Esophagus muscularis mucosa (tissue), 4 donors: ENCODE results near the gene PM20D1.

Experiments
- EP300 ChIP-seq: sonication (generic); formaldehyde crosslinking; IDR thresholded peaks from one replicate; pipeline ENCODE4 v1.6.1; 2017; ENCODE audit warnings: antibody characterized with exemption
- POLR2A ChIP-seq: fragments of 450-650 bp; IDR thresholded peaks from one replicate; pipeline ENCODE4 v1.6.1; 2017; ENCODE audit warnings: antibody characterized with exemption, moderate library complexity, mild to moderate bottlenecking, low read depth
- POLR2AphosphoS5 ChIP-seq, 2 donors: sonication (generic); formaldehyde crosslinking; IDR thresholded peaks; one replicate each; pipeline ENCODE4 v1.6.1; 2017; ENCODE audit warnings: antibody characterized with exemption in 2 of 2
- TF ChIP-seq, protein P1 (sequence below), 3 experiments: fragments of 200-600 bp in 2 of 3; fragments of 450-650 bp in 1 of 3; sonication (generic) in 2 of 3; IDR thresholded peaks; one replicate each; pipeline ENCODE4 v1.5.1; 2017 to 2019; ENCODE audit warnings: antibody characterized with exemption in 3 of 3, mild to moderate bottlenecking in 2 of 3, moderate library complexity in 1 of 3

GRCh38 chr1:205782627-205783432 lies 67.1 kb downstream of the PM20D1 start:
- TF ChIP-seq, protein P1, sequence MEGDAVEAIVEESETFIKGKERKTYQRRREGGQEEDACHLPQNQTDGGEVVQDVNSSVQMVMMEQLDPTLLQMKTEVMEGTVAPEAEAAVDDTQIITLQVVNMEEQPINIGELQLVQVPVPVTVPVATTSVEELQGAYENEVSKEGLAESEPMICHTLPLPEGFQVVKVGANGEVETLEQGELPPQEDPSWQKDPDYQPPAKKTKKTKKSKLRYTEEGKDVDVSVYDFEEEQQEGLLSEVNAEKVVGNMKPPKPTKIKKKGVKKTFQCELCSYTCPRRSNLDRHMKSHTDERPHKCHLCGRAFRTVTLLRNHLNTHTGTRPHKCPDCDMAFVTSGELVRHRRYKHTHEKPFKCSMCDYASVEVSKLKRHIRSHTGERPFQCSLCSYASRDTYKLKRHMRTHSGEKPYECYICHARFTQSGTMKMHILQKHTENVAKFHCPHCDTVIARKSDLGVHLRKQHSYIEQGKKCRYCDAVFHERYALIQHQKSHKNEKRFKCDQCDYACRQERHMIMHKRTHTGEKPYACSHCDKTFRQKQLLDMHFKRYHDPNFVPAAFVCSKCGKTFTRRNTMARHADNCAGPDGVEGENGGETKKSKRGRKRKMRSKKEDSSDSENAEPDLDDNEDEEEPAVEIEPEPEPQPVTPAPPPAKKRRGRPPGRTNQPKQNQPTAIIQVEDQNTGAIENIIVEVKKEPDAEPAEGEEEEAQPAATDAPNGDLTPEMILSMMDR (IDR thresholded peaks at IDR 0.05), result no peak
- TF ChIP-seq POLR2AphosphoS5 (IDR thresholded peaks at IDR 0.05) (no peak), POLR2A (no peak), EP300 (no peak)
